GM18867 (cell line): Measurements from ENCODE around the gene ROS1.

Experiments
- ATAC-seq: cut with Tn5 transposase; IDR thresholded peaks from one replicate; pipeline ENCODE4 v1.9.1; 2021; ENCODE audit warnings: mild to moderate bottlenecking, moderate library complexity; ENCODE audit not compliant: unreplicated experiment

Gene ROS1

GRCh38 chr6:117441824-117442264 lies 16.1 kb upstream of the ROS1 start:
- ATAC-seq, result no peak

GRCh38 chr6:117440706-117441525 lies 15.2 kb upstream of the ROS1 start:
- no peak for ATAC-seq

- no peak for ATAC-seq
These were observed 6.5 kb upstream of the ROS1 start for GRCh38 chr6:117432273-117432672.

GRCh38 chr6:117423754-117424153 lies 2.0 kb downstream of the ROS1 start:
- no peak for ATAC-seq

GRCh38 chr6:117418320-117418719 lies 7.4 kb downstream of the ROS1 start:
- no peak for ATAC-seq

GRCh38 chr6:117417851-117418250 lies 7.9 kb downstream of the ROS1 start:
- no peak for ATAC-seq

- no peak for ATAC-seq
These were observed 11.0 kb downstream of the ROS1 start for GRCh38 chr6:117414770-117415169.

- ATAC-seq, result no peak
These were observed 14.3 kb downstream of the ROS1 start for GRCh38 chr6:117411474-117411873.

- no peak for ATAC-seq
These were observed 15.9 kb downstream of the ROS1 start for GRCh38 chr6:117409863-117410262.

GRCh38 chr6:117409420-117409819 lies 16.3 kb downstream of the ROS1 start:
- ATAC-seq, result no peak

GRCh38 chr6:117404548-117404947 lies 21.2 kb downstream of the ROS1 start:
- no peak for ATAC-seq

- ATAC-seq, result no peak
These were observed 23.9 kb downstream of the ROS1 start for GRCh38 chr6:117401799-117402198.

- no peak for ATAC-seq
These were observed 25.8 kb downstream of the ROS1 start for GRCh38 chr6:117399924-117400323.

- ATAC-seq, result no peak
These were observed 26.6 kb downstream of the ROS1 start for GRCh38 chr6:117399126-117399525.

- ATAC-seq, result no peak
These were observed 28.1 kb downstream of the ROS1 start for GRCh38 chr6:117397536-117398227.

GRCh38 chr6:117396228-117396627 lies 29.5 kb downstream of the ROS1 start:
- no peak for ATAC-seq

GRCh38 chr6:117395164-117395563 lies 30.6 kb downstream of the ROS1 start:
- no peak for ATAC-seq

- no peak for ATAC-seq
These were observed 32.7 kb downstream of the ROS1 start for GRCh38 chr6:117393045-117393444.

- ATAC-seq, result no peak
These were observed 33.7 kb downstream of the ROS1 start for GRCh38 chr6:117391874-117392583.

- no peak for ATAC-seq
These were observed 36.3 kb downstream of the ROS1 start for GRCh38 chr6:117389227-117390057.
